Left hindlimb (tissue), 1 donor: ENCODE data around the gene SVOPL.
A peak's percentile ranks its signal among the peaks of the same experiment; 100 is the strongest.

ENCODE experiments used
- DNase-seq: peaks from one replicate; pipeline ENCODE4 v3.0.0-alpha.2; 2018

The SVOPL gene

GRCh38 chr7:138658889-138659288 is 42.3 kb downstream of the SVOPL start:
- no peak for DNase-seq

- DNase-seq, result no peak
Observed at GRCh38 chr7:138657854-138658386, 43.2 kb downstream of the SVOPL start.

GRCh38 chr7:138656952-138657351 is 44.2 kb downstream of the SVOPL start:
- no peak for DNase-seq

GRCh38 chr7:138654616-138655015 is 46.5 kb downstream of the SVOPL start:
- DNase-seq, result no peak

- no peak for DNase-seq
Observed at GRCh38 chr7:138649506-138649905, 51.7 kb downstream of the SVOPL start.

DNA sequence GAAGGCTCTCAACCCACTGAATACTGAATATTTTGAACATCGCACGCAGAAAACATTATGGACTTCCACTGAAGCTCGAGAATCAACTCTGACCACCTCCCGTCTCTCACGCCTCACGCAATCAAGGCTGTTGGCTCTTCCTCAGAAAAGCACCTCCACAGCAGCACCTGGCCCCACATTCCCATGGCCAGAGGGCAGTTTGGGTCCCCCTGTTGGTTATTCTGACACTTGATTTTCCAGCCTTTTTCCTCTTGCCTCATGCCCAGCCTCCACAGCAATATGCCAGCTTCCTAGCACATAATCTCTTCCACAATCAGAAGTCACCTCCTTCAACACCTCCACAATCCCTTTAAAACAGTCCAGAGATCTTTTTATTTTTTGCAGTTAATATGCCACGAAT is 55.9 kb downstream of the SVOPL start:
- DNase-seq, result no peak

- no peak for DNase-seq
Observed at GRCh38 chr7:138632826-138633602, 68.1 kb downstream of the SVOPL start.

DNA sequence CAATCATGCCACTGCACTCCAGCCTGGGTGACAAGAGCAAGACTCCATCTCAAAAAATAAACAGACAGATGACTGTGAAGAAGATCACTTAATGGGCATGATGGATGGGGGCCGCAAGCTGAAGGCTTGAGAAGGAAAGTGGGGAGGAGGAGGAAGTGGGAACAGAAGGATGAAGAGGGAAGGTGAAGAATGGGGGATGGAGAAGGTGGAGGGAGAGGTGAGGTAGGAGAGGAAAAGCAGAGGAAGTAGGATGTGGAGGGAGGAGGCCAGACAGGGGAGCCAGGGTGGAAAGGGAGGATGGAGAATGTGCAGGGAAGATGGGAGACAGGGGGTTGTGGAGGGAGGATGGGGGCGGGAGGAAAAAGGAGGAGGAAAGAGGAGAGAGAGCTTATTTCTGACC is 68.8 kb downstream of the SVOPL start:
- DNase-seq, result no peak

DNA sequence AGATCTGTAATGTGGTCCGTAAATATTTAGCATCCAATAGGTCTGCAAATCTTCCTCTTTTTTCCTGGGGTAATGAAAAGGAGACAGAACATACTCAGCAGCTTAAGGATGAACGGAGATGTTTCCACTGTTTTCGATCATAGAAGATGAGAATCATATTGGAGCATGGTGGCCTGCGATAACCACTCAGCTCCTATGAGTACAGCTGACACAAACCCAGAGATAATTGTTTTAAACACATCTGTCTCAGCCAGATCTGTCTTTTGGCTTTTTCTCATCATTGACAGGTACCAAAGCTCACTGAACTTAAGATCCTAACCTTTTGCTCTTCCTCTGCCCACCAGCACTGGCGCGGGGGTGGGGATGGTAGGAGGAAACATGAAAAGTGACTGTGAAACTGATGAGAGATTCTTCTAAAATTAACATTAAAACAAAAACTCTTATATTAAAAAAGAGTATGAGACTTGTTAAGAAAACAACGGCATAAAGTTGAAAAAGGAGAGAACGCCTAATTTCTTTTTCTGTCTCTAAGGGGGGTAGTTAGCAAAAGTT is 71.0 kb downstream of the SVOPL start:
- no peak for DNase-seq

DNA sequence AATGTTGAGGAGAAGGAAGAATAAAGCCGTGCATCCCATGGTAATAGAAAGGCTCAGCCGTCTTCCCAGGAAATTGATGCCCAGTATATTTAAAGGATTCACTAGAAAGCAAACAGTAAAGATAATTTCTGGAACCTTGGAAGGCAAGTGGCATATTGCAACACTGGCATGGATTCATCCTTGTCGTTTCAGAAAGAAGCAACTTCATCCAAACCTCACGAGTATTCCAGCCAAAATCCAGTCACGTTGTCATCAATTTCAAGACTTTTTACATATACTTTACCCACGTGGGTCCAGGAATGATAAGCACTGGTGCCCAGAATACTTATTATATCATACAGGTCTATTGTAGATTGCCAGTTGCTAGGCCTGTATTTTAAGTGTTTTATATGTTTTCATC is 73.8 kb downstream of the SVOPL start:
- DNase-seq, result no peak

GRCh38 chr7:138626846-138627245 is 74.3 kb downstream of the SVOPL start:
- DNase-seq, result no peak

DNA sequence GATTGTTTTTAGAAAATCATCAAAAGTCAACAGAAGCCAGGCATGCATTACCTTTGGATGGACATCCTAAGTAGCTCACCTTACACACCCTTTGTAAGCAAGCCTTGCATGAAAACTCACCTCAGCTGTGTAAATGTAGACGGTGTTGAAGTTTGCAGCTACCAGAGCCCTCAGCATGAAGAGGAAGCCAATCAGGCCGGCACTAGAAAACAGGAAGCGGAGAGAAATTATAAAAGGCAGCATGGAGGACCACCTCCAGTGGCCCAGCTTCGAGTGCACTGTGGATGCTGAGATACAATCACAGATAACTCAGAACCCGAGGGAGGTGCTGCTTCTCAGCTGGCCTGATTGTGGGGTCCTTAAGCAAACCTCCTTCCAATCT is 75.3 kb downstream of the SVOPL start:
- no peak for DNase-seq

- no peak for DNase-seq
Observed at GRCh38 chr7:138625084-138625848, 75.9 kb downstream of the SVOPL start.

DNA sequence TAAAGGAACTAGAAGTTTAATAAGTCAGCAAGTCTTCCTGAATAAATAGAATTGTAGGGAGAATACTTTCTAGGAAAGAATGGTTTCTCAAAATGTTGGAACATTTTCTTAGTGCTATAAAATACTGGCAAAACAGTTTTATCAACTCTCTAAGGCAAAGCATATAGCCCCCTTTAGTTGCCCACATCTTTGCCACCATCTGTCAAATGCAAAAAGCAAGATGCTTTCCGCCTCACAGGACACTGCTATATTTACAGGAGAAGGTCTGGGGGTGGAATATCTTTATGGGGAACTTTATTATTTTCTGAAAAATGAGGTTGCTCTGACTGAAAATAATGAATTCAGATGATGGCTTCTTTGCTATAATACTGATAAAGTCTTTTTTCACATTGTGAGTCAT is 78.3 kb downstream of the SVOPL start:
- no peak for DNase-seq

DNA sequence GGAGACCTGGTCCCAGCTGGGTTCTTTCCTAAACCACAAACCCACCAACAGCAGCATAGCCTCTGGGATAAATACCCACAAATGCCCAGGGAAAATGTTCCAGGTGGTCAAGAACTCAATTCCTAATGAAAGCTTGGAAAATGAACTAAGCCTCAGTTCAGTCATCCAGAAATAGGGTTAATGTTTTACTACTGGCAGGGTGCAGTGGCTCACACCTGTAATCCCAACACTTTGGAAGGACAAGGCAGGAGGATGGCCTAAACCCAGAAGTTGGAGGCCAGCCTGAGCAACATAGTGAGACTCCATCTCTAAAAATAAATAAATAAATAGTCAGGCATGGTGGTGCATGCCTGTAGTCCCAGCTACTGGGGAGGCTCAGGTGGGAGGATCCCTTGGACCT is 82.2 kb downstream of the SVOPL start:
- no peak for DNase-seq

DNA sequence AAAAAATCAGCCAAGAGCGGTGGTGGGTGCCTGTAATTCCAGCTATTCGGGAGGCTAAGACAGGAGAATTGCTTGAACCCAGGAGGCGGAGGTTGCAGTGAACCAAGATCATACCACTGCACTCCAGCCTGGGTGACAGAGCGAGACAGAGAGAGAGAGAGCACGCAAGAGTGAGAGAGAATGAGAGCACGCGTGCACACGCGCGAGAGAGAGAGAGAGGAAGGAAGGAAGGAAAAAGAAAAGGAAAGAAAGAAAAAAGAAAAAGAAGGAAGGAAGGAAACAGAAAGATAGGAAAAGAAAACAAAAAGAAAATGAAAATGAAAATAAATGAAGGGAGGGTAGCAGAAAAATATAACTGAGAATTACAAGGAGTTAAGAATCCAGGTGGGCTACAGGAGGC is 82.7 kb downstream of the SVOPL start:
- no peak for DNase-seq

GRCh38 chr7:138616085-138616484 is 85.1 kb downstream of the SVOPL start:
- DNase-seq, result no peak

- DNase-seq, result no peak
Observed at GRCh38 chr7:138613630-138614029, 87.5 kb downstream of the SVOPL start.

DNA sequence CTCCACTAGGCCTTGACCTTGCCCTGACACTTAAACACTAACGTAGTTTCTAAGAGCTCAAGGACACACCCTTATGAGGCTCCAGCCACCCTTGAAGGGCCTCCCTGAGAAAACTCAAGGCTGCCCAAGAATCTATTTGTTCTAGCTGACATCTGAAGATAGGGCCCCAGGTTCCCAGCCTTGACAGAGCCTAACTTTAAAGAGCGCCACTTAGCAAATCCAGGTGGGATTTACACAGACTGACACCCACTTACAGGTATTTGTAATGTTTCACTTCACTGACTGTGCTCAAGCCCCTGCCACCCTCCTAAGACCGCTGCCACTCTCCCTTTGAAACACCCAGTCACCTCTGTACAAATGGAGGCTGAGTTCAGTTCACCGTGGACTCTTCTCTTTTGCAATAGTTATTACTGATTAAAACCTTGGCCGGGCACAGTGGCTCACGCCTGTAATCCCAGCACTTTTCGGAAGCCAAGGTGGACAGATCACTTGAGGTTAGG is 90.4 kb downstream of the SVOPL start:
- DNase-seq, result no peak

DNA sequence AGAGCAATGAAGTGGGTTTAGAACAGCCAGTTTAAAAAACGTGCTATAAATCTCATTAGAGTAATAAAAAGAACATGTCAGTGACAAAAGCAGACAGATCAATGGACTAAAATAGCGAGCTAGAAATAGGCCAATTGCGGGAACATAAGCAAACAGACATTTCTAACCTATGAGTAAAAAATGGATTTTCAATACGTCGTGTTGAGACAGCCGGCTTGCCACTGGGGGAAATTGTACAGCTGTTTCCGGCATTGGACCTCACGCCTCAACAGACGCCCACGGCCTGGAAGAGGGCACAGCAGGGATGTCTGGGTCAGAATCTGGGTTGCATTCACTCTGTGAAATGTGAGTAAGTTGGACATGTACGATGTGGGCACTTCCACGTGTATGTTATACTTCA is 92.9 kb downstream of the SVOPL start:
- DNase-seq, result peak; percentile 31

DNA sequence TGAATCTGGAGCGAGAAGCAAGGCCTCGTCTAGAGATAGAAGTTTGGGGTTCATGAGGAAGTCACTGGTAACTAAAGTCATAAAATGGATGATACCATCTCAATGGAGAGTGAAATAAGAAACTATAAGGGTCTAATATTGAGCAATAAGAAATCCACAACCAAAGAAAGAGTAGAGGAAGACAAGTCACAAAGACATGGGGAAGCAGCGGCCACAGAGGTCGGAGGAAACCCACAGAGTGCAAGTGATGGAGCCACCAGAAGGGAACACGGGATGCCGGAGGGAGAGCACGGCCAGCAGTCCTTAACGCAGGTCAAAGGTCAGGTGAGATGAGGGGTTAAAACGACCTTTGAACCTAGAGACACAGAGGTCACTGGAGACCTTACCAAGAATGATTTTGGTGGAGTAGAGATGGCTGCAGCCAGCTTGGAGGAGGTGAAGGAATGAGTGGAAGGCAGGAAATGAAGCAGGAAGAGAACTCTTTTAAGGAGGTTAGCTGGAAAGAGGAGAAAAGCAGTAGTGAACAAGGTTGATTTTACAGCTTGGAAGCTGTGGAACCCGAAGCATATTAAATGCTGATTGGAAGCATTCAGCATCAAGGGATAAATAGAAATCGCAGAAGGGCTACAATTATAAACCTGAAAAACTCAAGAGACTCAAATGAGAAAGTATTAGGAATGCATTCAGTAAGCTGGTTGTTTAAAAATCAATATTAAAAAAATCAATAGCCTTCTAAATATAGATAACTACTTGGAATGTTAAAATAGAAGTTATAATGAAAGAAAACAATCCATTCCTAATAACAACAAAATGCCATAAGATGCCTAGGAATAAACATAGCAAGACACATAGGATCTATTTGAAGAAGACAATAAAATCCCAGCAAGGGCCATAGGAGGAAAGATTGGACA is 93.7 kb downstream of the SVOPL start:
- DNase-seq, result no peak

DNA sequence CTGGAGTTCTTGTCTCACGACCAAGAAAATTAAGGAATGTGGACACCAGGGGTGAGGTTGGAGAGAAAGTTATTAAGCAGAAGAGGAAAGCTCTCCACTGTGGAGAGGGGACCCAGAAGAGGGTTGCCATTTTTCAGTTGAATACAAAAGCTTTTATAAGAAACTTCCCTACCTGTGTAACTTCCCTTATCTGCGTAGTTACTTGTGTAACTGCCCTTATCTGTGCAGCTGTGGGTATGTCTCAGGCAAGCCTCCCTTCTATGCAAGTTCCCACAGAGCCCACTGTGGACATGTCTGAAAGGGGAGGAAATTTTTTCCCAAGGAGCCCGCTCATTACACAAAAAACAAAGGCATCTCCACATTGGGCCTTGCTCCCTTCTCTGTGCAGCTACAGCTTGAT is 94.9 kb downstream of the SVOPL start:
- DNase-seq, result no peak
